NCI-H748 (cell line): ENCODE data around the gene CHCHD2.
"Not testable (repeated sequence)": the region's sequence is repeated elsewhere in the genome, so short reads cannot be mapped to it uniquely, and the experiment has no call there.

Experiments
- DNase-seq: peaks from one replicate; lab custom pipeline; 2025; ENCODE audit not compliant: unreplicated experiment; lab: John Stamatoyannopoulos, UW

The CHCHD2 gene

GRCh38 chr7:56106108-56107073 is at the start of gene CHCHD2:
Gene CHCHD2 (minus strand): TSS chr7:56106476. CDS start chr7:56106413, 63 bp downstream.
- peak; percentile 99 for DNase-seq

DNA sequence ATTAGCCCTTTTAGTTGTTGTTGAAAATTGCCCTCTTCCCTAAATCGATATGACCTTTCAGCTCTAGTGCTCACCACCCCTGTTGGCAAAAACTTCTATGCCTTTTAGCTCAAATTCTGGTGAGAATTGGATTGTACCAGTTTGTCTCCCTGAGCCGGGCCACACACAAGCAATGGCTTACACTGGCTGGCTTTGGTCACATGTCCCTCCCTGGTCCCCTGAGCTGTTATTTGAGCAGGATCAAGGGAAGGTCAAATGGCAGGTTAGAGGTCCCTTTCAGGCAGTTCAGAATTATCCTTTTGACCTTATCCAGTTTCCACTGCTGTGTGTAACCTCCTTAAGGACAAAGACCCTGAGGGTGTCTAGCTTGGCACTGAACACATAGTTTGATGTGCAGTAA is 24.8 kb upstream of the CHCHD2 start:
- not testable (repeated sequence) for DNase-seq

- no peak for DNase-seq
Measured at GRCh38 chr7:56127241-56127975, 21.1 kb upstream of the CHCHD2 start.

- no peak for DNase-seq
Measured at GRCh38 chr7:56125831-56126230, 19.6 kb upstream of the CHCHD2 start.

DNA sequence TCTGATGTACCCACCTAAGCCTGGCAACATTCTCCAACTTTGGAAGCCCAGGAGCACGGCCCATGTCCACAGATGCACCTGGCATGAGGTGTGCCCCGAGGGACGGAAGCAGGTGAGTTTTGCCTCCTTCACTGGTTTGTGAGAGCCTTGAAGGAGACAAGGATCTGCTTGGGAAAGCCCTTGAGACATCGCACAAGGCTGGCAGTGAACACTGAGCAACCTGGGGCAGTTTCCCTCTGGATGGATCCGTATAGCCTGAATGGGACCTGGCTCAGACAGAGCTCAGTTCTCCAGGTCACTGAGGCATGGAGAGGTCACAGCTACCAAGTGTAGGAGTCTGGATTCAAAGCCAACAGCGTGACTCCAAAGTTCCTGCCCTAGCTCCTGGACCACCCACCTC is 18.7 kb upstream of the CHCHD2 start:
- no peak for DNase-seq

- no peak for DNase-seq
Measured at GRCh38 chr7:56121440-56121839, 15.2 kb upstream of the CHCHD2 start.

GRCh38 chr7:56115852-56116538 is 9.7 kb upstream of the CHCHD2 start, which contains the start of gene NUPR2:
Gene NUPR2 (minus strand): TSS chr7:56116417. CDS start chr7:56116314, 103 bp downstream.
- no peak for DNase-seq

- not testable (repeated sequence) for DNase-seq
Measured at GRCh38 chr7:56112244-56112643, 6.0 kb upstream of the CHCHD2 start.

- peak; percentile 3 for DNase-seq
Measured at GRCh38 chr7:56110611-56111010, 4.3 kb upstream of the CHCHD2 start.

DNA sequence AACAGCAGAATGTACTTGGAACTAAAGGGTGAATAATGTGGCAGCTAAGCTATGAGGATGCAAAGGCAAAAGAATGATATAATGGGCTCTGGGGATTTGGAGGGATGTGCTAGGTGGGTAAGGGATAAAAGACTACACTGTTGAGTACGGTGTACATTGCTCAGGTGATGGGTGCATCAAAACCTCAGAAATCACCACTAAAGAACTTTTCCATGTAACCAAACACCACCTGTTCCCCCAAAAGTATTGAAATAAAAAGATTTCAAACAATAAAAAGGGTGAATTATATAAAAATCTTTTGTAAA is 1.6 kb upstream of the CHCHD2 start:
- DNase-seq = no peak

GRCh38 chr7:56105508-56105907 is 768 bp downstream of the CHCHD2 start:
- DNase-seq = peak; percentile 47

DNA sequence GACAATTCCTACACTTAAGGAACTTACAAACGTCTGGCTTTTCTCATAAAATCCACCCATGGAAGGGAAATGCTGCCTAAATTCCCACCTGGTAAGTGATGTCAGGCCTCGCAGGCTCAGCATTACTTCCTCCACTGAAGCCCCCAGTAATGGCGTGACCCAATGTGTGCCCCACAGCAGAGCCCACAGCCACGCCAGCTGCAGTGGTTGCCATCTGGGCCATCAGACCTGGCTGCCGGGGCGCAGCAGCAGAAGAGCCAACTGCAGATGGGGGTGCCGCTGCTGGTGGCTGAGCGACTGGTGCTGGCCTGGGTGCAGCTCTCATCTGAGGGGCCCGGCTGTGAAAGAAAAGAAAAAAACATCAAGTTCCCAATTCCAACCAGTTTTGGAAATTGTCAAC is 2.1 kb downstream of the CHCHD2 start:
- DNase-seq = not testable (repeated sequence)

- DNase-seq = no peak
Measured at GRCh38 chr7:56099653-56100052, 6.6 kb downstream of the CHCHD2 start.

- DNase-seq = not testable (repeated sequence)
Measured at GRCh38 chr7:56098187-56099008, 7.9 kb downstream of the CHCHD2 start.

DNA sequence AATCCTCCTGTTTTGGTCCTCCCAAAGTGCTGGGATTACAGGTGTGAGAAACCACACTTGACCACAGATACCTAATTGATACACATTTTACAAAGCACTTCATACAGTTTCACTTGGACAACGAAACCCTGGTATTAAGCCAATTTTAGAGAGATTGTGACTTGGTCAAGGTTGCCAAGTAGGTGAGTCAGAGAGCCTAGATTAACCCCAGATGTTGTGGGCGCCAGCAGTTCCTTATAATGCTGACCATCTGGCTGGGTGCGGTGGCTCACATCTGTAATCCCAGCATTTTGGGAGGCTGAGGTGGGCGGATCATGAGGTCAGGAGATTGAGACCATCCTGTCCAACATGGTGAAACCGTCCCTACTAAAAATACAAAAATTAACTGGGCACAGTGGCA is 8.6 kb downstream of the CHCHD2 start:
- DNase-seq = no peak

DNA sequence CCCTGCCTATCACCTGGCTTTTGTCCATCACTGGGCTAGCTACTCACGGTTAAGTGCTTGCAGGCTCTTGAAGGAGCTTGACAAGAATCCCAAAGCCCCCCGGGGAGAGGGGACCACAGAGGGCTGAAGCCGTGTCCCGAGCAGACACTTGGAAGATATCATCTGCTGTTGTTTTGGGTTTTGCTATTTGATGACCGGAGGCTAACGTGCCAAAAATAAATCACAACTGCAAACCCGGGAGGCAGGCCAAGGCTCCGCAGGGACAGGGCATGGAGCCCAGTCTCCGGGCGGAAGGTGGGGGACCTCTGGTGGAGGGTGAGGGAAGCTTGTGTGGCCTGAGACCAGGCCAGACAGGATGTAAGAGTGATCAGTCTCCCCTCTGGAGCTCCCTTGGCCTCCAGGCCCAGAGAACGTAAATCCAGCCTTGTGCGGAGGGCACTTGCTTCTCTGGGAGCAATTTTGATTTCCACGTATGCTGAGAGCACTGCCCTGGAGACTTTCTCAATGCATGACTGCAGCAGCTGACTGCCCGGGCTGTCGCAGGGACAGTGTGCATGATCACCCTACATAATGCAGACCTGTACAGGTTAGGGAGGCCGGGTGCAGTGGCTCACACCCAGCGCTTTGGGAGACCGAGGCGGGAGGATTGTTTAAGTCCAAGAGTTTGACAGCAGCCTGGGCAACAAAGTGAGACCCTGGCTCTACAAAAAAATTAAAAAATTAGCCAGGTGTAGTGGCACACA is 13.3 kb downstream of the CHCHD2 start, which contains the start of gene PHKG1:
Gene PHKG1, minus strand, starts transcription at position 164 of the 743 bp plus-strand sequence. CDS start 4,011 bp downstream, outside the sequence.
- peak; percentile 4 for DNase-seq

- DNase-seq = not testable (repeated sequence)
Measured at GRCh38 chr7:56092388-56092787, 13.9 kb downstream of the CHCHD2 start.

- no peak for DNase-seq
Measured at GRCh38 chr7:56091591-56091990, 14.7 kb downstream of the CHCHD2 start.

DNA sequence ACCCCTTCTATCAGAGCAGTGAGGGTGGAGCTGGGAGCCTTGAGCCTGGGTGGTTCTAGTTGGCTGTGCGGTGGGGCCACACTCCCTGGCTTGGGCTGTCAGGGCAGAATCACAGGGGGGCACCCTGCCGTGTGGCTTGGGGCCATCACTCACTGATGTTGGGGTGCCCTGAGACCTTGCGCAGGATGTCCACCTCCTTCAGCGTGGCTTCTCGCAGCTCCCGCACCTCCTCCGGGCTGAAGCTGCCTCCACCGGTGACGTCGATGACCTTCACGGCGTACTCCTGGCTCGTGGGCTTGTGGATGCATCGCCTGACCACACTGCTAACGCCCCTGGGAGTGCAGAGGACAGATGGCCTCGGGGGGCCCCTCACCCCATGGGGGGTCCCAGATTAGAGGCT is 18.8 kb downstream of the CHCHD2 start:
- DNase-seq = no peak

DNA sequence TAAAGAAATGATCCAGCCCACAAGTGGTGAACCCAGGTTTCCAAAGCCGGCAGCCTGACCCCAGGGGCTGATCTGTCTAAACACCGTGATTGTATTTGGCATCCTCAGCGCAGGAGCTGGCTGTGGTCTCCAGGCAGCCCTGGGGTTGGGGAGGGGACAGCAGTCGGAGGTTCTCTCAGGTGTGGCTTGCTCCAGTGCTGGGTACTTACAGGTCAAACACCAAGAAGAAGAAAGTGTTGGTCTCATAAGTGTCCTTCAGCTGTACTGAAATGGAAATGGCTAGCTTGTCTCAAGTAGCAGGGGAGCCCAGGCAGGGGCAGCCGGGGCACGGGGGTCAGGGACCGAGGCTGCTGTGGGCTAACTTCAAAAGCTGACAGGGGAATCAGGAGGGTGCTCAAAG is 19.5 kb downstream of the CHCHD2 start:
- no peak for DNase-seq
